GM12801 (cell line): Measurements from ENCODE around the gene MPLKIP.

Experiments used
- CTCF ChIP-seq: IDR thresholded peaks from one replicate; pipeline ENCODE4 v1.5.1; 2011; ENCODE audit warnings: control low read depth; ENCODE audit not compliant: insufficient read length; ENCODE audit errors: extremely low read depth

The MPLKIP gene

DNA sequence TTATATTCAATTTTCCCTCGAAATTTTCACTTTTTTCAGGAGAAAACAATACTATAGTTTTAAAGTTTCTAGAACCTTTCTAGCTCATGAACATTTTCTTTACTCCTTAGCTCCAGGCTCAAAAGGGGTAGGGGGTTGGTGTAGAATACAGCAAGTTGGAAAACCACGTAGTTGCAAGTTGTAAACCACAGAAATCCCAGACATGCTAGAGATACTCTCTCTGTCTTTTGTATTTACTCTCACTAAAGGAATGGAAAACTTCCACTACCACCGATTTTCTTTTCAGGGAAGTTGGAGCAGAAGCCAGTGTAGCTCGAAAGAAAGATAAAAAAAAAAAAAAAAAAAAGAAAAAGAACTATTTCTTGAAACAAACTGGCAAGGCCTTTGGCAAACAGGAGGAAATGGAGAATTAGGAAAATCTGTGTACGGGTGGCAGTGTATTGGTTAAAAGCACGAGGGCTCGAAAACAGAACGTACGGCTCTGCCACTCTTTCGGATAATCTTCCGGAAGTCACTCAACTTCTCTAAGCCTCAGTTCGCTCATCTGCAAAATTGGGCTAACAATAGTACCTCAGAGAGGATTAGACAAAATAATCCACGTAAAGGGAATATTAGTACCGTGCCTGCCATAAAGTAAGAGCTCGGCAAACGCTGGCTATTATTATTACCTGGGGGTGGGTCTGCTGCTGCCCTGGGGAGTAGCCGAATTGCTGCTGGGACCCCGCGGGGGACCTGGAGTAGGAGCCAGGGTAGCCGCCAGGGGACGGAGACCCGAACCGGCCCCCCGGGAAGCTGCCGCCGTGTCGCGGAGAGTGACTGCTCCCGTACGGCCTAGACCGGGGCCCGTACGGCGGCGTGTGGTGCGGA lies 628 bp downstream of the MPLKIP start:
- no peak for TF ChIP-seq CTCF

DNA sequence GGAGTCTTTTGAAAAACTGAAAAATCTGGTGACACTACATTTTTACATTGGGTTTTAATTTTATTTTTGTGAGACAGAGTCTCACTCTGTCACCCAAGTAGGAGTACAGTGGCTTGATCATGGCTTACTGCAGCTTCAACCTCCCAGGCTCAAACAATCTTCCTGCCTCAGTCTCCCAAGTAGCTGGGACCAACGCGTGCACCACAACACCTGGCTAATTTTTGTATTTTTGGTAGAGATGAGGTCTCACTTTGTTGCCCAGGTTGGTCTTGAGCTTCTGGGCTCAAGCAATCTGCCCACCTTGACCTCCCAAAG lies 11.5 kb downstream of the MPLKIP start:
- no peak for TF ChIP-seq CTCF

GRCh38 chr7:40120020-40120419 lies 14.4 kb downstream of the MPLKIP start:
- TF ChIP-seq CTCF, result no peak

DNA sequence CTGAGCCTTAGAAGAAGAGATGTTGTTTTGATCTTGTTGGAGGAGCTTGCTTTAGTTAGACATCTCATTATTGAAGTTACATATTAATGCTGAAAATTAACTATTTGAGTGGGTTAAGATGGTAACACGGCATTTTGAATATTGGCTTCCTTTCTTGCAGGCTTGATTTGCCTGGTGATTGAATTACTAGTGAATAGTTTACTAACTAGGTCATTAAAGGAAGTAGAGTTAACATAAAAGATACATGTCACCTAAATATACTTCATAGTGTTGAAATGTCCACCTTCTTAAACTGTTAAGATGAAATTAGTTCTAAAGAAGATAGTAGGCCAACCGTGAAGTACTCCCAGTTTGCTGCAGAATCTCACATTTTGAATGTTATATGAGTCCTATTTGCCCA lies 18.5 kb downstream of the MPLKIP start:
- no peak for TF ChIP-seq CTCF

- no peak for TF ChIP-seq CTCF
Observed at GRCh38 chr7:40105879-40106473, 28.4 kb downstream of the MPLKIP start.

DNA sequence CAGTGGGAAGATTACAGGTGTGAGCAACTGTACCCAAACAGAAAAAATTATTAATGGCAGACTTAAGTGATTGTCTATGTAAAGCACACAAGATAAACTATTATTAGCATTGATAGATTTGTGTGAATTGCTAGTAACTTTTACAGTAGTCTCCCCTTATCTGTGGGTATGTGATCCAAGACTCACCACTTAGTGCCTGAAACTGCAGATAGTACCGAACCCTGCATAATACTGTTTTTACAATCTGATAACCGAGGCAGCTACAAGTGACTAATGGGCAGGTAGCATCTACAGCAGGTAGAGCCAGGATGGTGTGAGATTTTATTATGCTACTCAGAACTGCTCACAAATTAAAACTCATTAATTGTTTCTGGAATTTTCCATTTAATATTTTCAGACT lies 31.5 kb downstream of the MPLKIP start:
- no peak for TF ChIP-seq CTCF

DNA sequence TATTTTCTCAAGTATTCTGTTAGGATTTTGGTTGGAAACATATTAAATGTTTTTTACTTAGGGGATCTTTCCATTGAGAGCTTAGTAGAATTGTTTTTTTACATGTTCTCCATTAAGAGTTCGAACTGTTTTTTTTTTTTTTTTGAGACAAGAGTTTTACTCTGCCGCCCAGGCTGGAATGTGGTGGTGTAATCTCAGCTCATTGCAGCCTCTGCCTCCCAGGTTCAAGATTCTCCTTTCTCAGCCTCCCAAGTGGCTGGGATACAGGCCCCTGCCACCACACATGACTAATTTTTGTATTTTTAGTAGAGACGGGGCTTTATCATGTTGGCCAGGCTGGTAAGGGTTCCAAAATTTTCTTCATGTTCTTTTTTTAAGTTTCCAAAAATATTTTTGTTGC lies 33.2 kb downstream of the MPLKIP start:
- no peak for TF ChIP-seq CTCF
